Endodermal cell (in vitro differentiated cells): ENCODE data around the gene CAPN3. TPM values are rescaled to one million over a fixed set of nuclear protein-coding genes. Genes with fewer than 3 reads are reported as not detected.

Experiments
- DNase-seq: peaks from one replicate; pipeline ENCODE4 v3.0.0-alpha.2; 2017
- H3K27ac ChIP-seq: 2 replicates; pipeline ENCODE4 v1.5.1; 2013; ENCODE audit warnings: mild to moderate bottlenecking, low read depth, low read length, moderate library complexity
- H3K27me3 ChIP-seq: 2 replicates; pipeline ENCODE4 v1.6.1; 2013; ENCODE audit warnings: mild to moderate bottlenecking, low read length, moderate library complexity; ENCODE audit not compliant: insufficient read depth, control insufficient read depth, poor library complexity, severe bottlenecking
- H3K36me3 ChIP-seq: 2 replicates; pipeline ENCODE4 v1.7.0; 2013; ENCODE audit warnings: mild to moderate bottlenecking, low read length, moderate library complexity; ENCODE audit not compliant: control insufficient read depth, insufficient read depth
- H3K4me1 ChIP-seq: one replicate; pipeline ENCODE4 v1.7.0; 2013; ENCODE audit warnings: low read length; ENCODE audit not compliant: control insufficient read depth, insufficient read depth
- H3K4me3 ChIP-seq: 2 replicates; pipeline ENCODE4 v1.5.1; 2013; ENCODE audit warnings: mild to moderate bottlenecking, low read length, moderate library complexity
- H3K9ac ChIP-seq: 2 replicates; pipeline ENCODE4 v1.6.1; 2013; ENCODE audit warnings: mild to moderate bottlenecking, low read length, moderate library complexity; ENCODE audit not compliant: poor library complexity, severe bottlenecking; ENCODE audit errors: extremely low read depth
- H3K9me3 ChIP-seq: 2 replicates; pipeline ENCODE4 v1.6.1; 2013; ENCODE audit warnings: mild to moderate bottlenecking, low read length, moderate library complexity; ENCODE audit not compliant: control insufficient read depth
- H3K27ac Mint-ChIP-seq: 2 replicates; pipeline ENCODE4 v1.8.0; 2020; ENCODE audit warnings: mixed read lengths
- H3K27me3 Mint-ChIP-seq: 2 replicates; pipeline ENCODE4 v1.8.0; 2021; ENCODE audit warnings: mild to moderate bottlenecking, mixed read lengths; ENCODE audit not compliant: insufficient read depth
- H3K36me3 Mint-ChIP-seq: 2 replicates; pipeline ENCODE4 v1.8.0; 2020; ENCODE audit warnings: low read depth, mixed read lengths
- H3K4me1 Mint-ChIP-seq: 2 replicates; pipeline ENCODE4 v1.8.0; 2020; ENCODE audit warnings: mixed read lengths
- H3K4me3 Mint-ChIP-seq: 2 replicates; pipeline ENCODE4 v1.8.0; 2020; ENCODE audit warnings: mild to moderate bottlenecking, moderate library complexity, mixed read lengths
- H3K9me3 Mint-ChIP-seq: 2 replicates; pipeline ENCODE4 v1.8.0; 2020; ENCODE audit warnings: mild to moderate bottlenecking, mixed read lengths
- WGBS, 2 experiments: methylation state at CpG; one replicate each; pipeline versions ENCODE4 v1.1.5 to v1.1.7; 2013; ENCODE audit warnings: missing lambda C conversion rate in 2 of 2, mixed read lengths in 1 of 2; ENCODE audit not compliant: insufficient coverage in 1 of 2, insufficient read length in 1 of 2; 5-methylcytosine and 5-hydroxymethylcytosine counted together
- total RNA-seq, 2 donors: library from RNA; stranded (reverse); fragmentation: NEBNext Ultra II Directional in 1 of 2; extraction: Animal tissue kit (Norgen Biotek cat#: 25700) in 1 of 2; gene quantifications; 2 replicates in 1 of 2; 3 replicates in 1 of 2; pipeline ENCODE4 v1.2.1, GENCODE V29; 2021
- TF ChIP-seq, protein P1 (sequence below): fragments of 200-600 bp; sonication (generic); conservative IDR thresholded peaks from 2 replicates; pipeline ENCODE4 v1.5.0; 2021; ENCODE audit warnings: antibody characterized with exemption, mild to moderate bottlenecking

The CAPN3 gene
- total RNA-seq, 2 donors from 2014 or later = 0.77 to 1.5 TPM

GRCh38 chr15:42384597-42384996 lies 25.3 kb downstream of the CAPN3 start:
- H3K9me3 Mint-ChIP-seq = no peaks in the 10 kb centered on the region
- 43 to 51% methylated on average over 3 to 4 of the region's 4 CpGs for WGBS, 2 experiments
- Histone ChIP-seq H3K4me1 (no peaks in the 10 kb centered on the region), H3K27ac (no peak overlapping the region), H3K36me3 (no peaks in the 10 kb centered on the region), H3K9me3 (no peaks in the 10 kb centered on the region), H3K4me3 (no peak overlapping the region), H3K27me3 (no peaks in the 10 kb centered on the region), H3K9ac (no peak overlapping the region)
- no peaks in the 10 kb centered on the region for H3K36me3 Mint-ChIP-seq
- H3K4me1 Mint-ChIP-seq = peaks cover 12% of the 10 kb centered on the region
- TF ChIP-seq, protein P1, sequence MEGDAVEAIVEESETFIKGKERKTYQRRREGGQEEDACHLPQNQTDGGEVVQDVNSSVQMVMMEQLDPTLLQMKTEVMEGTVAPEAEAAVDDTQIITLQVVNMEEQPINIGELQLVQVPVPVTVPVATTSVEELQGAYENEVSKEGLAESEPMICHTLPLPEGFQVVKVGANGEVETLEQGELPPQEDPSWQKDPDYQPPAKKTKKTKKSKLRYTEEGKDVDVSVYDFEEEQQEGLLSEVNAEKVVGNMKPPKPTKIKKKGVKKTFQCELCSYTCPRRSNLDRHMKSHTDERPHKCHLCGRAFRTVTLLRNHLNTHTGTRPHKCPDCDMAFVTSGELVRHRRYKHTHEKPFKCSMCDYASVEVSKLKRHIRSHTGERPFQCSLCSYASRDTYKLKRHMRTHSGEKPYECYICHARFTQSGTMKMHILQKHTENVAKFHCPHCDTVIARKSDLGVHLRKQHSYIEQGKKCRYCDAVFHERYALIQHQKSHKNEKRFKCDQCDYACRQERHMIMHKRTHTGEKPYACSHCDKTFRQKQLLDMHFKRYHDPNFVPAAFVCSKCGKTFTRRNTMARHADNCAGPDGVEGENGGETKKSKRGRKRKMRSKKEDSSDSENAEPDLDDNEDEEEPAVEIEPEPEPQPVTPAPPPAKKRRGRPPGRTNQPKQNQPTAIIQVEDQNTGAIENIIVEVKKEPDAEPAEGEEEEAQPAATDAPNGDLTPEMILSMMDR = no peak
- peaks cover 3% of the 10 kb centered on the region for H3K27me3 Mint-ChIP-seq
- no peak overlapping the region for H3K27ac Mint-ChIP-seq
- no peak overlapping the region for H3K4me3 Mint-ChIP-seq
- DNase-seq = peak; percentile 71

GRCh38 chr15:42385206-42385979 lies 26.1 kb downstream of the CAPN3 start:
- Mint-ChIP-seq H3K36me3 (no peaks in the 10 kb centered on the region), H3K27ac (no peak overlapping the region), H3K27me3 (peaks cover 3% of the 10 kb centered on the region), H3K9me3 (no peaks in the 10 kb centered on the region), H3K4me3 (no peak overlapping the region), H3K4me1 (peaks cover 12% of the 10 kb centered on the region)
- peak; percentile 91 for DNase-seq
- Histone ChIP-seq H3K27me3 (no peaks in the 10 kb centered on the region), H3K9ac (no peak overlapping the region), H3K4me3 (no peak overlapping the region), H3K27ac (no peak overlapping the region), H3K4me1 (no peaks in the 10 kb centered on the region), H3K9me3 (no peaks in the 10 kb centered on the region), H3K36me3 (no peaks in the 10 kb centered on the region)
- WGBS, 2 experiments = 11 to 15% methylated on average over 4 to 5 of the region's 5 CpGs
- TF ChIP-seq, protein P1 = peak; percentile 92

GRCh38 chr15:42385980-42386700 lies 26.8 kb downstream of the CAPN3 start:
- H3K4me1 Mint-ChIP-seq = peaks cover 12% of the 10 kb centered on the region
- H3K4me3 ChIP-seq = no peak overlapping the region
- H3K36me3 Mint-ChIP-seq = no peaks in the 10 kb centered on the region
- no peak for DNase-seq
- H3K9me3 ChIP-seq = no peaks in the 10 kb centered on the region
- no peak overlapping the region for H3K9ac ChIP-seq
- H3K27ac Mint-ChIP-seq = no peak overlapping the region
- H3K27me3 ChIP-seq = no peaks in the 10 kb centered on the region
- TF ChIP-seq, protein P1 = no peak
- H3K27ac ChIP-seq = no peak overlapping the region
- WGBS, 2 experiments = 80 to 96% methylated on average over 4 to 12 of the region's 12 CpGs
- no peaks in the 10 kb centered on the region for H3K4me1 ChIP-seq
- peaks cover 3% of the 10 kb centered on the region for H3K27me3 Mint-ChIP-seq
- no peaks in the 10 kb centered on the region for H3K36me3 ChIP-seq
- H3K4me3 Mint-ChIP-seq = no peak overlapping the region
- H3K9me3 Mint-ChIP-seq = no peaks in the 10 kb centered on the region
